ENCODE data around the gene TASOR. TPM values are rescaled to one million over a fixed set of nuclear protein-coding genes. Genes with fewer than 3 reads are reported as not detected.
"Not testable (repeated sequence)": the region's sequence is repeated elsewhere in the genome, so short reads cannot be mapped to it uniquely, and the experiment has no call there.

TASOR gene
- total RNA-seq (2014; rRNA removed; shearing (Covaris generic); ENCODE audit: low replicate concordance) = 87.5 and 112 TPM in 2 replicates

GRCh38 chr3:56683122-56683817 lies at the start of gene TASOR:
Gene TASOR (minus strand): TSS chr3:56683265. CDS start chr3:56683006, 259 bp downstream.
- peak within 1 kb of the TSS; percentile 98 for H3K9ac ChIP-seq (ENCODE audit: low read length)
- H3K4me2 ChIP-seq (ENCODE audit: low read depth, low read length, poor library complexity, severe bottlenecking) = peak within 1 kb of the TSS; percentile 91
- H4K20me1 ChIP-seq (ENCODE audit: insufficient read depth, low read depth, low read length) = no peaks in the 10 kb centered on the region
- peak within 1 kb of the TSS; percentile 62; the same call in 1 of the 2 replicates for H2AFZ ChIP-seq (ENCODE audit: low read length)
- H3K79me2 ChIP-seq (ENCODE audit: low read length) = peaks cover 47% of the 10 kb centered on the region
- peaks cover 31% of the 10 kb centered on the region for H3K36me3 ChIP-seq (ENCODE audit: insufficient read depth, low read length)
- H3K27ac ChIP-seq (ENCODE audit: low read length) = peak within 1 kb of the TSS; percentile 89
- H3K9me2 ChIP-seq (replicated peaks; ENCODE audit: insufficient read depth, low read length) = no peaks in the 10 kb centered on the region
- H3K27me3 ChIP-seq (ENCODE audit: low read length) = no peaks in the 10 kb centered on the region
- DNase-seq = peak; percentile 96
- H3K4me1 ChIP-seq (ENCODE audit: low read length) = peaks cover 30% of the 10 kb centered on the region
- no peaks in the 10 kb centered on the region; the same call in 1 of the 2 replicates for H3K9me3 ChIP-seq (ENCODE audit: low read length)
- H3K4me3 ChIP-seq (ENCODE audit: low read length) = peak within 1 kb of the TSS; percentile 83

GRCh38 chr3:56732109-56732508 lies 49.0 kb upstream of the TASOR start:
- H3K9me2 ChIP-seq (replicated peaks; ENCODE audit: insufficient read depth, low read length) = no peaks in the 10 kb centered on the region
- H3K4me1 ChIP-seq (ENCODE audit: low read length) = no peaks in the 10 kb centered on the region
- H3K4me3 ChIP-seq (ENCODE audit: low read length) = no peak overlapping the region
- no peaks in the 10 kb centered on the region for H3K79me2 ChIP-seq (ENCODE audit: low read length)
- H4K20me1 ChIP-seq (ENCODE audit: insufficient read depth, low read depth, low read length) = peaks cover 3% of the 10 kb centered on the region; the same call in 1 of the 2 replicates
- H3K27me3 ChIP-seq (ENCODE audit: low read length) = no peaks in the 10 kb centered on the region
- H3K9ac ChIP-seq (ENCODE audit: low read length) = no peak overlapping the region
- no peak for DNase-seq
- no peak overlapping the region for H3K4me2 ChIP-seq (ENCODE audit: low read depth, low read length, poor library complexity, severe bottlenecking)
- no peaks in the 10 kb centered on the region for H3K36me3 ChIP-seq (ENCODE audit: insufficient read depth, low read length)
- no peak overlapping the region for H3K27ac ChIP-seq (ENCODE audit: low read length)
- no peaks in the 10 kb centered on the region for H3K9me3 ChIP-seq (ENCODE audit: low read length)
- H2AFZ ChIP-seq (ENCODE audit: low read length) = no peak overlapping the region

GRCh38 chr3:56725175-56725574 lies 42.1 kb upstream of the TASOR start:
- Histone ChIP-seq H3K79me2 (ENCODE audit: low read length) (no peaks in the 10 kb centered on the region), H3K27ac (ENCODE audit: low read length) (no peak overlapping the region), H3K4me2 (ENCODE audit: low read depth, low read length, poor library complexity, severe bottlenecking) (no peak overlapping the region), H3K36me3 (ENCODE audit: insufficient read depth, low read length) (no peaks in the 10 kb centered on the region), H3K4me1 (ENCODE audit: low read length) (no peaks in the 10 kb centered on the region), H3K4me3 (ENCODE audit: low read length) (no peak overlapping the region), H4K20me1 (ENCODE audit: insufficient read depth, low read depth, low read length) (no peaks in the 10 kb centered on the region), H3K27me3 (ENCODE audit: low read length) (no peaks in the 10 kb centered on the region), H2AFZ (ENCODE audit: low read length) (no peak overlapping the region), H3K9me2 (replicated peaks; ENCODE audit: insufficient read depth, low read length) (no peaks in the 10 kb centered on the region), H3K9me3 (ENCODE audit: low read length) (no peaks in the 10 kb centered on the region), H3K9ac (ENCODE audit: low read length) (no peak overlapping the region)
- DNase-seq = no peak

GRCh38 chr3:56724676-56725075 lies 41.6 kb upstream of the TASOR start:
- Histone ChIP-seq H3K9ac (ENCODE audit: low read length) (no peak overlapping the region), H3K4me3 (ENCODE audit: low read length) (no peak overlapping the region), H3K79me2 (ENCODE audit: low read length) (no peaks in the 10 kb centered on the region), H3K27me3 (ENCODE audit: low read length) (no peaks in the 10 kb centered on the region), H3K4me1 (ENCODE audit: low read length) (no peaks in the 10 kb centered on the region), H4K20me1 (ENCODE audit: insufficient read depth, low read depth, low read length) (no peaks in the 10 kb centered on the region), H3K4me2 (ENCODE audit: low read depth, low read length, poor library complexity, severe bottlenecking) (no peak overlapping the region), H2AFZ (ENCODE audit: low read length) (no peak overlapping the region), H3K27ac (ENCODE audit: low read length) (no peak overlapping the region), H3K9me2 (replicated peaks; ENCODE audit: insufficient read depth, low read length) (no peaks in the 10 kb centered on the region), H3K9me3 (ENCODE audit: low read length) (no peaks in the 10 kb centered on the region), H3K36me3 (ENCODE audit: insufficient read depth, low read length) (no peaks in the 10 kb centered on the region)
- no peak for DNase-seq

GRCh38 chr3:56720849-56721248 lies 37.8 kb upstream of the TASOR start:
- no peak overlapping the region for H3K27ac ChIP-seq (ENCODE audit: low read length)
- H2AFZ ChIP-seq (ENCODE audit: low read length) = no peak overlapping the region
- H3K4me1 ChIP-seq (ENCODE audit: low read length) = no peaks in the 10 kb centered on the region
- H3K4me3 ChIP-seq (ENCODE audit: low read length) = no peak overlapping the region
- no peaks in the 10 kb centered on the region for H4K20me1 ChIP-seq (ENCODE audit: insufficient read depth, low read depth, low read length)
- H3K9me3 ChIP-seq (ENCODE audit: low read length) = no peaks in the 10 kb centered on the region
- no peak for DNase-seq
- H3K4me2 ChIP-seq (ENCODE audit: low read depth, low read length, poor library complexity, severe bottlenecking) = no peak overlapping the region
- no peaks in the 10 kb centered on the region for H3K36me3 ChIP-seq (ENCODE audit: insufficient read depth, low read length)
- H3K9ac ChIP-seq (ENCODE audit: low read length) = no peak overlapping the region
- H3K9me2 ChIP-seq (replicated peaks; ENCODE audit: insufficient read depth, low read length) = no peaks in the 10 kb centered on the region
- H3K79me2 ChIP-seq (ENCODE audit: low read length) = no peaks in the 10 kb centered on the region
- H3K27me3 ChIP-seq (ENCODE audit: low read length) = no peaks in the 10 kb centered on the region

- not testable (repeated sequence) for H3K4me3 ChIP-seq (ENCODE audit: low read length); DNase-seq; H3K4me1 ChIP-seq (ENCODE audit: low read length); H3K79me2 ChIP-seq (ENCODE audit: low read length); H3K9me3 ChIP-seq (ENCODE audit: low read length); H3K27me3 ChIP-seq (ENCODE audit: low read length); H3K9ac ChIP-seq (ENCODE audit: low read length); H3K4me2 ChIP-seq (ENCODE audit: low read depth, low read length, poor library complexity, severe bottlenecking); H3K9me2 ChIP-seq (replicated peaks; ENCODE audit: insufficient read depth, low read length); H2AFZ ChIP-seq (ENCODE audit: low read length); H4K20me1 ChIP-seq (ENCODE audit: insufficient read depth, low read depth, low read length); H3K36me3 ChIP-seq (ENCODE audit: insufficient read depth, low read length); H3K27ac ChIP-seq (ENCODE audit: low read length)
Observed at GRCh38 chr3:56718809-56719208, 35.7 kb upstream of the TASOR start.

GRCh38 chr3:56711344-56711743 lies 28.3 kb upstream of the TASOR start:
- Histone ChIP-seq H3K9me3 (ENCODE audit: low read length) (no peaks in the 10 kb centered on the region), H3K27ac (ENCODE audit: low read length) (no peak overlapping the region), H3K4me2 (ENCODE audit: low read depth, low read length, poor library complexity, severe bottlenecking) (no peak overlapping the region), H3K9ac (ENCODE audit: low read length) (no peak overlapping the region), H3K4me3 (ENCODE audit: low read length) (no peak overlapping the region), H3K27me3 (ENCODE audit: low read length) (no peaks in the 10 kb centered on the region), H3K4me1 (ENCODE audit: low read length) (no peaks in the 10 kb centered on the region), H3K79me2 (ENCODE audit: low read length) (no peaks in the 10 kb centered on the region), H2AFZ (ENCODE audit: low read length) (no peak overlapping the region), H3K36me3 (ENCODE audit: insufficient read depth, low read length) (no peaks in the 10 kb centered on the region), H4K20me1 (ENCODE audit: insufficient read depth, low read depth, low read length) (no peaks in the 10 kb centered on the region), H3K9me2 (replicated peaks; ENCODE audit: insufficient read depth, low read length) (no peaks in the 10 kb centered on the region)
- no peak for DNase-seq

GRCh38 chr3:56707412-56707811 lies 24.3 kb upstream of the TASOR start:
- H4K20me1 ChIP-seq (ENCODE audit: insufficient read depth, low read depth, low read length); H3K36me3 ChIP-seq (ENCODE audit: insufficient read depth, low read length); H3K4me3 ChIP-seq (ENCODE audit: low read length); H2AFZ ChIP-seq (ENCODE audit: low read length); H3K9me2 ChIP-seq (replicated peaks; ENCODE audit: insufficient read depth, low read length); H3K9me3 ChIP-seq (ENCODE audit: low read length); H3K4me1 ChIP-seq (ENCODE audit: low read length); H3K4me2 ChIP-seq (ENCODE audit: low read depth, low read length, poor library complexity, severe bottlenecking); DNase-seq; H3K9ac ChIP-seq (ENCODE audit: low read length); H3K79me2 ChIP-seq (ENCODE audit: low read length); H3K27me3 ChIP-seq (ENCODE audit: low read length); H3K27ac ChIP-seq (ENCODE audit: low read length): not testable (repeated sequence)
